ENCODE data around the gene PCTP.

DNA sequence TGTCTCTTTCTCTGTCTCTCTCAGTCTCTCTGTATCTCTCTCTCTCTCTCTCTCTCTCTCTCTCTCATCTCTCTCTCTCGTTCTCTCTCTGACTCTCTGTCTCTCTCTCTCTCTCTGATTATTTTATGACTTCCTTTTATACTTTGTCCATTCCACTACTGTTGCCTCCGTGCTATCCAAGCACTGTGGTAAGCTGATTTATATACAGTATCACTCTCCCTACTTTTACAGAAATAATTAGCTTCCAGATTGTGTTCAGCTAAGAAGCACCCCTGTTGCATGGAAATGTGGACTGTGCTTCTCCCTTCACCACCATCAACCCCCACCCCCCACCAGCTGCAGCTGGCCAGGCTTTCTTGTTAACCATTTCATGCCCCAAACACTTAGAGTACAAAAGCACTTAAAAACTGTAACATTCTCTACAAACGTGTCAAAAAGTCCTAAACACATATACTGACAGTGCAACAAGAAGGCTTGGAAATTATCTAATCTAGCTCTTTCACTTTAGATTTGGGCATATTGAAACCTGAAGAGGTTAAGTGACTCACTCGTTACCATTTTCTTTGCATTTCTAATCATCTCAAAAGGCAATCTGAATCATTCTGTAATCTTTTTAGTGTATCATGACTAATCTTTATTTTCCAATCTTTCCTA is 16.6 kb upstream of the PCTP start:
- no peak for TF ChIP-seq POLR2A (IDR thresholded peaks at IDR 0.05)
- TF ChIP-seq, protein P1, sequence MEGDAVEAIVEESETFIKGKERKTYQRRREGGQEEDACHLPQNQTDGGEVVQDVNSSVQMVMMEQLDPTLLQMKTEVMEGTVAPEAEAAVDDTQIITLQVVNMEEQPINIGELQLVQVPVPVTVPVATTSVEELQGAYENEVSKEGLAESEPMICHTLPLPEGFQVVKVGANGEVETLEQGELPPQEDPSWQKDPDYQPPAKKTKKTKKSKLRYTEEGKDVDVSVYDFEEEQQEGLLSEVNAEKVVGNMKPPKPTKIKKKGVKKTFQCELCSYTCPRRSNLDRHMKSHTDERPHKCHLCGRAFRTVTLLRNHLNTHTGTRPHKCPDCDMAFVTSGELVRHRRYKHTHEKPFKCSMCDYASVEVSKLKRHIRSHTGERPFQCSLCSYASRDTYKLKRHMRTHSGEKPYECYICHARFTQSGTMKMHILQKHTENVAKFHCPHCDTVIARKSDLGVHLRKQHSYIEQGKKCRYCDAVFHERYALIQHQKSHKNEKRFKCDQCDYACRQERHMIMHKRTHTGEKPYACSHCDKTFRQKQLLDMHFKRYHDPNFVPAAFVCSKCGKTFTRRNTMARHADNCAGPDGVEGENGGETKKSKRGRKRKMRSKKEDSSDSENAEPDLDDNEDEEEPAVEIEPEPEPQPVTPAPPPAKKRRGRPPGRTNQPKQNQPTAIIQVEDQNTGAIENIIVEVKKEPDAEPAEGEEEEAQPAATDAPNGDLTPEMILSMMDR (IDR thresholded peaks at IDR 0.05), result no peak

Measured in upper lobe of left lung (tissue), 4 donors.